ENCODE measurements around the gene GTF2F1.
A peak's percentile ranks its signal among the peaks of the same experiment; 100 is the strongest.
"Not testable (repeated sequence)": the region's sequence is repeated elsewhere in the genome, so short reads cannot be mapped to it uniquely, and the experiment has no call there.

GTF2F1 gene

GRCh38 chr19:6417713-6418561 is 25.0 kb upstream of the GTF2F1 start:
- no peak for DNase-seq (ENCODE audit: low read depth in 2 of 2)

- DNase-seq (ENCODE audit: low read depth in 2 of 2) = no peak
These were observed 23.9 kb upstream of the GTF2F1 start for GRCh38 chr19:6416658-6417405.

- DNase-seq (ENCODE audit: low read depth in 2 of 2) = no peak
These were observed 22.7 kb upstream of the GTF2F1 start for GRCh38 chr19:6415591-6416190.

DNA sequence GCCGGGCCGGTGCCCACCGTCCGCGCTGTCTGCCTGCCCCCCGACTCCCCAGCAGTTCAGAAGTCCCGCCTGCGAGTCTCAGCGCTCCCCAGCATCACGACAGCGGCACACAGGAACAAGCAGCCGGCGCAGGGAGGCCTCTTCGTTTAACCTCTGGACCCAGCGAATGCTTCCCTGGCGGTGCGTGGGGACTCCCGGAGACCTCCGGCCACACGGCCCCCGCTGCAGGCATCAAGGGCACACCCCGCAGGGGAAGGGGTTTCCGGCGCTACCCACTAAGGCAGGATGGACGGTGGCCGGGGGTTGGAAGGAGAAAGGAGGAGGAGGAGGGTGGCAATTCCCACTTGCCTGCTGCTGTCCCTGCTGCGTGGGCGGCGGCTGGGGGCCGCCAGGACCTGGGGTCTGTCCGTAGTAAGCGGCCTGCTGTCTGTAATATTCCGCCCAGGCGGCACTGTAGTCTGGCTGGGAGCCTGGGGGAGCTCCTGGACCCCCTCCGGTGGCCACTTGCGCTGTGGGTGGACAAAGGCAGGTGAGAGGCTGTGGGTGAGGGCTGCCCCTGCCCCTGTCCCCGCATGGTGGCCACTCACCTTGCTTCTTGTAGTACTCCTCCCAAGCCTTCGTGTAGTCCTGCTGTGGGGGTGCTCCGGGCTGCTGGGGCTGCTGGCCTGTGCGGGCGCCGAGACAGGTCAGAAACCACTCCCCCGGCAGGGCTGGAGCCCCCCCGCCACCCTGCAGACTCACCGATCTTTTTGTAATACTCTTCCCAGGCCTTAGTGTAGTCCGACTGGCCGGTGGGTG is 22.0 kb upstream of the GTF2F1 start:
- no peak for DNase-seq (ENCODE audit: low read depth in 2 of 2)

DNA sequence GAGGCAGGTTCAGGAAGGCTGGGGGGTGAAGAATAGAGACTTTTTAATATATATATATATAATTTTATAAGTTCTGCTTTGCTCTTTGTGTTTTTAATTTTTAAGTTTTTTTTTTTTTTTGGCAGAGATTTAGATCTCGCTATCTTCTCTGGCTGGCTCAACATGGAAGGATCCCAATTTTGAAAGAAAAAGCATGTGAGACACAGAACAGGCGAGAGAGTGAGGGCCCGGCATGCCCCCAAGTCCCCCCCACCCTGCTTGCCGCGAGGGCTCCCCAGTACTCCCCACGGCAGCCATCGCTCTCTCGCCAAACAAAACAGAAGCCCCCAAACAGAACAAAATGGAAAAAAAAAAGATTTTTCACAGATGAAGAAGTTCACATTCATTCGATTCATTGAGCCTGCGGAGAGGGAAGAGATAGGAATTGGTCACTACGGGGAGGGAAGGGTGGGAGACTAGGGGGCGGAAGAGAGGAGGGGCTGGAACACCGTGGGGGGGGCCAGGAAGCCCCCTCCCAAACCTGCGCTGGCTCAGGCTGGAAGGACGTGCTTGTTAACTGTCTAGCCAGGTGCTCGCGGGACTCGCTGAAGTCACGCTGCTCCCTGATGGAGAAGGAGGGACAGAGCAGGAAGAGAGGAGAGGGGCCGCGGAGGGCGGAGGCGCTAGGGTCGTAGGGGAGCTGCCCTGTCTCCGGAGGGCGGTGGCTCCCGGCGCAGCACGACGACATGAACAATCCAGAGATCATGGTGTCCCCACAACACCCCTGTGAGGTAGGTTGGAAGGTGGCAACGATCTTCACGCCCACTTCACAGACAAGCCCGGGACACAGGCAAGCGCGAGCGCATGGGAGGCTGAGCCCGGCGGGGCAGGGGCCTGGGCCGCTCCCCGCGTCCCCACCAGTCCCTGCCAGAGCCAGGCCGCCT is 21.0 kb upstream of the GTF2F1 start:
- no peak for DNase-seq (ENCODE audit: low read depth in 2 of 2)

- no peak for DNase-seq (ENCODE audit: low read depth in 2 of 2)
These were observed 20.3 kb upstream of the GTF2F1 start for GRCh38 chr19:6413291-6413690.

DNA sequence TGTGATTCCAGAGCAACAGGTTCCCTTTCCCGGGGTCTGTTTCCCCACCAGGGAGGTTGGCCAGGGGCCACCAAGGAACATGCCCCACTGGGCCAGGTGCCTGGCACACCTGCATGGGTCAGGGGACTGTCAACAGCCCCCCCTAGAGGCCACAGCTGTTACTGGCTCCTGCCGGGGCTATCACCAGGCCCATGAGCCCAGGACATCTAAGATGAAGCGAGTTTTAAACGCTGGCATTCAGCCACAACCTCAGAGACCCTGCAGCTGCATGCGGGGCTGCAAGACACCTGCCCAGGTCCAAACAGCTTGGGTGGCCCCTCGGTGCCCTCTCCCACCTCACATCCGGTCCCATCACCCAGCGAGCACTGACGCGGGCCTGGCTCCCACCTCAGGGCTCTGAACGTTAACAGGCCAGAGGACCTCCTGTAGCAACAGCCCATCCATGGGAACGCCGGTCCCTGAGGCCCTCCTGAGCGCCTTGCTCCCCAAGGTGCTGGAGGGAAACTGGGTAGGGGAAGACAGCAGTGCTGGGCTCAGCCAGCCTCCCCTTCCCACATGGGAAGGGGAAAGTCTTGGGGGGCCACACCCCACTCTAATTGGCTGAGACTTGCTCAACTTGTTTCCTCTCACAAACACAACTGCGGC is 19.6 kb upstream of the GTF2F1 start:
- DNase-seq (ENCODE audit: low read depth in 2 of 2) = no peak

DNA sequence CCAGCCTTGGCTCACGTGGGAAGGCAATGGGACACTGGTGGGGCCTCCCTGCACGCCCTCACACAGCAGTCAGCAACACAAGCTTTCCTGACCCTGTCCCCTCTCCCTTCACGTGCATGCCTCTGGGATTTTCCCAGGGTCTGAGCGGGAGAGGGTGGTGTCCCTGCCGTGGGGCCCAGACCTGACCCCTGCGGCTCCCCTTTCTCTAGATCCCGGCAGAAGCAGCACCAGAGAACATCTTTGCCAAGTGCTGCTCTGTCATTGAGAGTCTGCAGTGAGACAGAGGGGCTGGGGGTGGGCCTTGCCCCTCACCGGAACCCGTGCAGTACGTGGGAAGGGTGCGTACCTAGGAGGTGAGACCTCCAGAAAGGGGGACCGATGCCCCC is 19.1 kb upstream of the GTF2F1 start:
- no peak for DNase-seq (ENCODE audit: low read depth in 2 of 2)

GRCh38 chr19:6409346-6409745 is 16.4 kb upstream of the GTF2F1 start:
- no peak for DNase-seq (ENCODE audit: low read depth in 2 of 2)

GRCh38 chr19:6406401-6406800 is 13.4 kb upstream of the GTF2F1 start:
- DNase-seq (ENCODE audit: low read depth in 2 of 2) = no peak

- no peak for DNase-seq (ENCODE audit: low read depth in 2 of 2)
These were observed 10.1 kb upstream of the GTF2F1 start for GRCh38 chr19:6402837-6403608.

DNA sequence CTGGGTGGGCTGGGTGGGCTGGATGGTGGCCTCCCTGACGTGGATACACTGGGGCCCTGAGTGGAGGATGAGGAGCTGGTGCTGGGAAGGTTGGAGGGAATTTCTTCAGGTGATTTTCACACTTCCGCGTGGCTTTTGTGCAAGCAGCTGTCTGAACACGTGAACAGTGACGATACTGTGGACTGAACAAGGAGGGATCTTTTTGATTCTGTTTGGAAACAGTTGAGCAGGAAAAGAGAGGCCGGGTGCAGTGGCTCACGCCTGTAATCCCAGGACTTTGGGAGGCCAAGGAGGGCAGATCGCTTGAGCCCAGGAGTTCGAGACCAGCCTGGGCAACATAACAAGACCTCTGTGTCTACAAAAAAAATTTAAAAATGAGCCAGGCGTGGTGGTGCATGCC is 9.1 kb upstream of the GTF2F1 start:
- no peak for DNase-seq (ENCODE audit: low read depth in 2 of 2)

GRCh38 chr19:6400062-6400944 is 7.3 kb upstream of the GTF2F1 start:
- not testable (repeated sequence) for DNase-seq (ENCODE audit: low read depth in 2 of 2)

DNA sequence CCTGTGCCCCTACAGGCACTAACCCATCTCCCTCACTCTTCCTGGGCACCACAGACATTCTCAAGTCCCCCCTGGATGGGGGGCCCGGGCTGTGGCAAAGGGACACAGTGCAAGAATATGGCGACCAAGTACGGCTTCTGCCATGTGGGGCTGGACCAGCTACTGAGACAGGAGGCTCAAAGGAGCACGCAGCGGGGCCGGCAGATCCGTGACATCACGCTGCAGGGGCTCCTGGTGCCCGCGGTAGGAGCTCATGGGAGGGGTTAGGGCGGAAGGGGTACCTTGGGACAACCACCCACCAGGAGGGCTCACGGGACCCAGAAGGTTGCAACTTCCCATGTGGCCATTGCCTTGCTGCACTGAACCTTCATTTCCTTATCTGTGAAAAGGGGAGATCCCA is 3.3 kb upstream of the GTF2F1 start:
- no peak for DNase-seq (ENCODE audit: low read depth in 2 of 2)

GRCh38 chr19:6394831-6395230 is 1.9 kb upstream of the GTF2F1 start:
- no peak for DNase-seq (ENCODE audit: low read depth in 2 of 2)

DNA sequence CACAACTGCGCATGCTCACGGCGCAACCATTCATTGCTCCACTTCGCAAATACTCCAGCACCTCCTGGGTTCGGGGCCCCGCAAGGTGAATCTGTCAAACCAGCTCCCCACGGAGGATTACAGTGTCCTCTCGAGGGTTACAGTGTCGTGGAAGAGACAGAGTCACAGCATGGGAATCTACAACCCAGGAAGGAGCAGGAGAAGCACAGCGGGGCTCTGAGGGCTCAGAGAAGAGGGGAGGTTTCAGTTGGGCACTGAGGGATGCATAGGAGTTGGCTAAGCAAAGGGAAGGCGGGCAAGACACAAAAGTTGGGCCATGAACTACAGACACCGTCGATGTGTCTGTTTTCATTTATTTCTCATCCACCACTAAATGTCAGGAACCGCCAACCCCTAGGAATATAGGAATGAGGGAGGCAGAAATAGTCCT is 1.0 kb upstream of the GTF2F1 start:
- peak; percentile 33 to 54 for DNase-seq (ENCODE audit: low read depth in 2 of 2)

DNA sequence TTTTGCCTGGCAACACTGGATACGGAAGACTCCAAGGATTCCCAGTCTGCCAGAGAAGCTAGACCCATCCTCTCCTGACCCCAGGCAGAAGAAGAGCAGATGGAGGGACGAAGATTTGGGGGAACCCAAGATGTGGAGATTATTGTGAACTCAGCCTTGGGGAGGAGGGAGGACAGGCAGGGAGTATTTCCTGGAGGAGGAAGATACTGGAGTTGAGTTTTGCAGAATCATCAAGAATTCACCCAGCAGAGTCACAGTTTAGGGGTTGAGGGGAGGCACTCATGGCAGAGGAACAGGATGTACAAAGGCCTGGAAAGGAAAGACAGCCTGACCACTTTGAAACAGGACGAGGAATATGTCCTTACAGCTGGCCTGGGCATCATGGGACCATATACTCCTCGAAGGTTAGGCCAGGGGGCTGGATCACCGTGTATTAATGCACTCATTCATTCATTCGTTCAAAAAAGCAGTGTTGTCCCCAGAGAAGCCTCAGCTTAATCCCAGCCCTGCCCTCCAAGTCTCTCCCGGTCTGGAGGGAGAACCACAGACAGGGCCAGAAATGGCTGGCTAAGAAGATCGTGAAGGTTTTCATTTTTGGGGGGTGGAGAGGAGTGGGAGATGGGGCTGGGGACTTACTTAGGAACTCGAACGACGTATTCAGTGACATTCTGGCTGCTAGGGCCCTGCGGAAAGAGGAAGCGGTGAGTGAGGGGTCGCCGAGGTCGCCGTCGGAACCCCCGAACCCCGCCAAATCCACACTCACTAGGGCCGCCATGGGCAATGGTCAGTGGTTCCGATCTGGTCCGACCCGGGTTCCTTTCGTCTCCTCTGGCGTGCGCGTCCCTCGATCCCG is 517 bp downstream of the GTF2F1 start:
- DNase-seq (ENCODE audit: low read depth in 2 of 2) = no peak

GRCh38 chr19:6387372-6387771 is 5.6 kb downstream of the GTF2F1 start:
- no peak for DNase-seq (ENCODE audit: low read depth in 2 of 2)

Measured in stimulated activated CD8-positive, alpha-beta memory T cell treated with anti-CD3 and anti-CD28 coated beads, Interleukin-2, amount 100 ng/mL, for 1 hour (primary cell).